Glomerular visceral epithelial cell (primary cell): ENCODE measurements around the gene PDCD1.
"Not testable (repeated sequence)": the region's sequence is repeated elsewhere in the genome, so short reads cannot be mapped to it uniquely, and the experiment has no call there.

Source experiments
- DNase-seq: peaks from one replicate; pipeline ENCODE4 v3.0.0-alpha.2; 2016; ENCODE audit errors: extremely low spot score

Gene PDCD1

GRCh38 chr2:241858206-241859016, at the start of gene PDCD1:
PDCD1 (minus strand) TSS chr2:241858894; CDS start chr2:241858838, 56 bp downstream.
- DNase-seq, result no peak

- not testable (repeated sequence) for DNase-seq
Observed at GRCh38 chr2:241907831-241908230, 49.1 kb upstream of the PDCD1 start.

- DNase-seq, result no peak
Observed at GRCh38 chr2:241906826-241907570, 48.3 kb upstream of the PDCD1 start.

GRCh38 chr2:241906378-241906770, 47.7 kb upstream of the PDCD1 start:
- DNase-seq, result not testable (repeated sequence)

- no peak for DNase-seq
Observed at GRCh38 chr2:241905716-241906377, 47.2 kb upstream of the PDCD1 start.

GRCh38 chr2:241904791-241905710, 46.4 kb upstream of the PDCD1 start:
- no peak for DNase-seq

GRCh38 chr2:241904011-241904718, 45.5 kb upstream of the PDCD1 start:
- no peak for DNase-seq

GRCh38 chr2:241903121-241904010, 44.7 kb upstream of the PDCD1 start:
- DNase-seq, result no peak

- DNase-seq, result no peak
Observed at GRCh38 chr2:241902357-241902991, 43.8 kb upstream of the PDCD1 start.

- DNase-seq, result no peak
Observed at GRCh38 chr2:241901500-241902351, 43.0 kb upstream of the PDCD1 start.

GRCh38 chr2:241901018-241901380, 42.3 kb upstream of the PDCD1 start:
- no peak for DNase-seq

- DNase-seq, result no peak
Observed at GRCh38 chr2:241900251-241901017, 41.7 kb upstream of the PDCD1 start.

GRCh38 chr2:241898463-241899270, 40.0 kb upstream of the PDCD1 start:
- DNase-seq, result no peak

GRCh38 chr2:241897231-241897916, 38.7 kb upstream of the PDCD1 start:
- DNase-seq, result no peak

- no peak for DNase-seq
Observed at GRCh38 chr2:241896746-241897201, 38.1 kb upstream of the PDCD1 start.
